ENCODE measurements around the gene GJB5. TPM values are rescaled to one million over a fixed set of nuclear protein-coding genes. Genes with fewer than 3 reads are reported as not detected.

GJB5 gene
- total RNA-seq, 1 experiment from 2014 or later: not detected

- H3K36me3 ChIP-seq (ENCODE audit: control insufficient read depth, insufficient read depth, low read length): peaks cover 5% of the 10 kb centered on the region; the same call in 1 of the 2 replicates
- no TSS peak for BruUV-seq (replicated peaks)
- no peaks in the 10 kb centered on the region for H3K4me1 ChIP-seq (ENCODE audit: control insufficient read depth, insufficient read depth, low read length)
- intact Hi-C loops (cut with micrococcal nuclease; ENCODE audit: unreplicated experiment): loop anchor here (1.0 kb wide), 1 partner anchor 66 kb away; no protein-coding TSS in a partner anchor
- H3K9me3 ChIP-seq (ENCODE audit: control insufficient read depth, insufficient read depth, low read depth, low read length): no peaks in the 10 kb centered on the region
- H3K4me3 ChIP-seq (ENCODE audit: low read depth in 2 of 2, low read length in 2 of 2): no peak overlapping the region
- no peaks in the 10 kb centered on the region for H3K27me3 ChIP-seq (ENCODE audit: control insufficient read depth, insufficient read depth, low read length)
- in situ Hi-C loops (cut with HindIII; ENCODE audit: low pct_unique_long_range_greater_than_20kb, low sequenced_read_pairs): no loop called here
- TF ChIP-seq CTCF (IDR thresholded peaks at IDR 0.05) (peak; percentile 95), TCF7L2 (IDR thresholded peaks at IDR 0.05; ENCODE audit: low read depth, low read length) (no peak), POLR2AphosphoS5 (IDR thresholded peaks at IDR 0.05; ENCODE audit: low read depth, low read length) (no peak), REST (IDR thresholded peaks at IDR 0.05; ENCODE audit: insufficient read depth in 1 of 2, low read depth in 2 of 2, low read length in 1 of 2) (no peak)
- ChIA-PET CTCF (interaction anchor here (0.5 to 1.0 kb wide), 5 partner anchors 66 to 856 kb away, joined by 6 to 8 read pairs (median 6); no protein-coding TSS in a partner anchor), POLR2A (interaction anchor here (0.7 kb wide), 1 partner anchor 40 kb away, joined by 3 read pairs; no protein-coding TSS in a partner anchor)
- DNase-seq (ENCODE audit: low read depth, low spot score): peak; percentile 53
- ATAC-seq: peak; percentile 88
- no peak overlapping the region for H3K27ac ChIP-seq (ENCODE audit: low read length)
These were observed 31.9 kb downstream of the GJB5 start for GRCh38 chr1:34786521-34787325.

- ATAC-seq: no peak
- no peaks in the 10 kb centered on the region for H3K27me3 ChIP-seq (ENCODE audit: control insufficient read depth, insufficient read depth, low read length)
- H3K27ac ChIP-seq (ENCODE audit: low read length): no peak overlapping the region
- TF ChIP-seq SIN3A (IDR thresholded peaks at IDR 0.05; ENCODE audit: borderline replicate concordance, insufficient read depth, low read depth, low read length) (no peak), REST (IDR thresholded peaks at IDR 0.05; ENCODE audit: insufficient read depth in 1 of 2, low read depth in 2 of 2, low read length in 1 of 2) (no peak), TCF7L2 (IDR thresholded peaks at IDR 0.05; ENCODE audit: low read depth, low read length) (no peak), CTCF (IDR thresholded peaks at IDR 0.05) (no peak), POLR2AphosphoS5 (IDR thresholded peaks at IDR 0.05; ENCODE audit: low read depth, low read length) (no peak)
- no peaks in the 10 kb centered on the region for H3K36me3 ChIP-seq (ENCODE audit: control insufficient read depth, insufficient read depth, low read length)
- no TSS peak for BruUV-seq (replicated peaks)
- no peaks in the 10 kb centered on the region for H3K9me3 ChIP-seq (ENCODE audit: control insufficient read depth, insufficient read depth, low read depth, low read length)
- POLR2A ChIA-PET: no interaction called here
- CTCF ChIA-PET: no interaction called here
- no peaks in the 10 kb centered on the region for H3K4me1 ChIP-seq (ENCODE audit: control insufficient read depth, insufficient read depth, low read length)
- in situ Hi-C loops (cut with HindIII; ENCODE audit: low pct_unique_long_range_greater_than_20kb, low sequenced_read_pairs): no loop called here
- H3K4me3 ChIP-seq (ENCODE audit: low read depth in 2 of 2, low read length in 2 of 2): no peak overlapping the region
- DNase-seq (ENCODE audit: low read depth, low spot score): no peak
- intact Hi-C loops (cut with micrococcal nuclease; ENCODE audit: unreplicated experiment): no loop called here
These were observed 32.9 kb downstream of the GJB5 start for GRCh38 chr1:34787461-34788420.
